ENCODE measurements around the gene ACP3.
"Not testable (repeated sequence)": the region's sequence is repeated elsewhere in the genome, so short reads cannot be mapped to it uniquely, and the experiment has no call there.

The ACP3 gene

GRCh38 chr3:132362329-132362728, 45.1 kb downstream of the ACP3 start:
- no peak for TF ChIP-seq CTCF (IDR thresholded peaks at IDR 0.05; ENCODE audit: insufficient read depth, missing control alignments)
- no peak for DNase-seq (ENCODE audit: insufficient read length, low spot score)
- FAIRE-seq: no peak

GRCh38 chr3:132368515-132368914, 51.3 kb downstream of the ACP3 start:
- DNase-seq (ENCODE audit: insufficient read length, low spot score): no peak
- no peak for TF ChIP-seq CTCF (IDR thresholded peaks at IDR 0.05; ENCODE audit: insufficient read depth, missing control alignments)
- FAIRE-seq: no peak

- no peak for TF ChIP-seq CTCF (IDR thresholded peaks at IDR 0.05; ENCODE audit: insufficient read depth, missing control alignments)
- no peak for DNase-seq (ENCODE audit: insufficient read length, low spot score)
- no peak for FAIRE-seq
Observed at GRCh38 chr3:132368962-132369361, 51.8 kb downstream of the ACP3 start.

GRCh38 chr3:132376945-132377354, 59.7 kb downstream of the ACP3 start:
- FAIRE-seq; DNase-seq (ENCODE audit: insufficient read length, low spot score): not testable (repeated sequence)

- no peak for FAIRE-seq
Observed at GRCh38 chr3:132378048-132378762, 61.0 kb downstream of the ACP3 start.

GRCh38 chr3:132378846-132379245, 61.6 kb downstream of the ACP3 start:
- TF ChIP-seq CTCF (IDR thresholded peaks at IDR 0.05; ENCODE audit: insufficient read depth, missing control alignments): no peak
- DNase-seq (ENCODE audit: insufficient read length, low spot score) (no peak), FAIRE-seq (no peak)

More at GRCh38 chr3:132378048-132378762, 61.0 kb downstream of the ACP3 start:
- TF ChIP-seq CTCF (IDR thresholded peaks at IDR 0.05; ENCODE audit: insufficient read depth, missing control alignments): no peak
- DNase-seq (ENCODE audit: insufficient read length, low spot score): no peak

- no peak for TF ChIP-seq CTCF (IDR thresholded peaks at IDR 0.05; ENCODE audit: insufficient read depth, missing control alignments)
- no peak for DNase-seq (ENCODE audit: insufficient read length, low spot score)
- FAIRE-seq: no peak
Observed at GRCh38 chr3:132380920-132381319, 63.7 kb downstream of the ACP3 start.
